GM23338 (cell line): ENCODE data around the gene SIRPG. TPM values are rescaled to one million over a fixed set of nuclear protein-coding genes. Genes with fewer than 3 reads are reported as not detected.

Source experiments
- ATAC-seq: fragments of 200-7000 bp; cut with Tn5 transposase; 3 replicates; pipeline ENCODE4 v1.9.1; 2020
- DNase-seq: peaks from one replicate; pipeline ENCODE4 v3.0.0-alpha.2; 2015; ENCODE audit warnings: low spot score
- H2AFZ ChIP-seq: fragments of 200-600 bp; sonication (generic); 2 replicates; pipeline ENCODE4 v1.8.0; 2016; ENCODE audit warnings: antibody characterized with exemption, mild to moderate bottlenecking, moderate library complexity
- H3F3A ChIP-seq: fragments of 200-600 bp; sonication (generic); replicated peaks from 2 replicates; pipeline ENCODE4 v1.8.0; 2017; ENCODE audit warnings: antibody characterized with exemption, mixed run types, low read depth
- H3K27ac ChIP-seq: fragments of 200-600 bp; sonication (generic); 2 replicates; pipeline ENCODE4 v1.6.1; 2016; ENCODE audit warnings: low read depth
- H3K27me3 ChIP-seq: fragments of 200-600 bp; sonication (generic); 2 replicates; pipeline ENCODE4 v1.8.0; 2016; ENCODE audit warnings: mild to moderate bottlenecking, mixed run types, moderate library complexity; ENCODE audit not compliant: insufficient read depth
- H3K36me3 ChIP-seq: fragments of 200-600 bp; sonication (generic); 2 replicates; pipeline ENCODE4 v1.8.0; 2016; ENCODE audit warnings: mild to moderate bottlenecking; ENCODE audit not compliant: insufficient read depth
- H3K4me1 ChIP-seq: fragments of 200-600 bp; sonication (generic); 2 replicates; pipeline ENCODE4 v1.8.0; 2016; ENCODE audit warnings: mild to moderate bottlenecking, moderate library complexity; ENCODE audit not compliant: insufficient read depth
- H3K4me2 ChIP-seq: fragments of 200-600 bp; sonication (generic); 2 replicates; pipeline ENCODE4 v1.7.1; 2017; ENCODE audit warnings: mixed run types
- H3K4me3 ChIP-seq: fragments of 200-600 bp; sonication (generic); 2 replicates; pipeline ENCODE4 v1.6.1; 2016; ENCODE audit warnings: mixed run types
- H3K79me2 ChIP-seq: fragments of 200-600 bp; sonication (generic); replicated peaks from 2 replicates; pipeline ENCODE4 v1.8.0; 2017; ENCODE audit warnings: mild to moderate bottlenecking; ENCODE audit not compliant: insufficient read depth
- H3K9me2 ChIP-seq: fragments of 200-600 bp; sonication (generic); 2 replicates; pipeline ENCODE4 v1.8.0; 2017; ENCODE audit not compliant: insufficient read depth
- H4K20me1 ChIP-seq: fragments of 200-600 bp; sonication (generic); replicated peaks from 2 replicates; pipeline ENCODE4 v1.8.0; 2017; ENCODE audit warnings: mild to moderate bottlenecking; ENCODE audit not compliant: insufficient read depth
- H3K27ac Mint-ChIP-seq: 2 replicates; pipeline ENCODE4 v1.8.0; 2020; ENCODE audit warnings: inconsistent platforms, mild to moderate bottlenecking, moderate library complexity, mixed read lengths
- H3K27me3 Mint-ChIP-seq: 3 replicates; pipeline ENCODE4 v1.8.0; 2022; ENCODE audit warnings: low read depth, mild to moderate bottlenecking, moderate library complexity, mixed read lengths, inconsistent platforms; ENCODE audit not compliant: insufficient read depth, poor library complexity
- H3K36me3 Mint-ChIP-seq: 3 replicates; pipeline ENCODE4 v1.8.0; 2021; ENCODE audit warnings: low read depth, mild to moderate bottlenecking, inconsistent platforms, moderate library complexity, mixed read lengths
- H3K4me1 Mint-ChIP-seq: 3 replicates; pipeline ENCODE4 v1.8.0; 2020; ENCODE audit warnings: mild to moderate bottlenecking, inconsistent platforms, mixed read lengths
- H3K4me3 Mint-ChIP-seq: 3 replicates; pipeline ENCODE4 v1.8.0; 2021; ENCODE audit warnings: moderate library complexity, mild to moderate bottlenecking, inconsistent platforms, mixed read lengths
- H3K9me3 Mint-ChIP-seq: 3 replicates; pipeline ENCODE4 v1.8.0; 2020; ENCODE audit warnings: moderate library complexity, mild to moderate bottlenecking, inconsistent platforms, mixed read lengths
- CREB1 ChIP-seq: fragments of 250-450 bp; sonication (Bioruptor Pico); IDR thresholded peaks from 2 replicates; pipeline ENCODE4 v1.5.0; 2020; ENCODE audit warnings: low read depth, mild to moderate bottlenecking, moderate library complexity
- EZH2phosphoT487 ChIP-seq: fragments of 200-600 bp; sonication (generic); IDR thresholded peaks from one replicate; pipeline ENCODE4 v1.8.1; 2018; ENCODE audit warnings: antibody characterized with exemption; ENCODE audit not compliant: unreplicated experiment
- JUNB ChIP-seq: IDR thresholded peaks from one replicate; pipeline ENCODE4 v1.6.1; 2016; ENCODE audit warnings: antibody characterized with exemption; ENCODE audit not compliant: unreplicated experiment
- POLR2AphosphoS5 ChIP-seq: IDR thresholded peaks from 2 replicates; pipeline ENCODE4 v1.6.1; 2016; ENCODE audit warnings: antibody characterized with exemption, low read depth
- STAT1 ChIP-seq: IDR thresholded peaks from one replicate; pipeline ENCODE4 v1.6.1; 2016; ENCODE audit warnings: antibody characterized with exemption; ENCODE audit not compliant: unreplicated experiment
- ZNF114 ChIP-seq: fragments of 250-450 bp; sonication (Bioruptor Pico); IDR thresholded peaks from 2 replicates; pipeline ENCODE4 v1.5.0; 2020; ENCODE audit warnings: mild to moderate bottlenecking, moderate library complexity
- polyA plus RNA-seq: library from polyadenylated mRNA; unstranded; fragments of >200 nt; fragmentation: Nextera tagmentation; extraction: Ambion mirVana; gene quantifications from 2 replicates; pipeline ENCODE4 v1.2.1, GENCODE V29; 2016
- total RNA-seq: library from RNA; depleted of rRNA; stranded (reverse); fragments of >200 nt; shearing (Covaris generic); gene quantifications from 2 replicates; pipeline ENCODE4 v1.2.3, GENCODE V29; 2014
- TF ChIP-seq, protein P1 (sequence below), 2 experiments: fragments of 200-600 bp in 1 of 2; sonication (generic) in 1 of 2; conservative IDR thresholded peaks; 2 replicates each; pipeline versions ENCODE4 v1.5.1 to v1.6.1; 2016 to 2017; ENCODE audit warnings: antibody characterized with exemption in 2 of 2, low read depth in 2 of 2, mild to moderate bottlenecking in 2 of 2, moderate library complexity in 1 of 2
- TF ChIP-seq, protein P2 (sequence below): IDR thresholded peaks from one replicate; pipeline ENCODE4 v1.6.1; 2018; ENCODE audit warnings: antibody characterized with exemption; ENCODE audit not compliant: unreplicated experiment
- TF ChIP-seq, protein P3 (sequence below): IDR thresholded peaks from 2 replicates; pipeline ENCODE4 v1.6.1; 2016; ENCODE audit warnings: antibody characterized with exemption

SIRPG gene
- total and polyA plus RNA-seq, 2 experiments from 2014 or later, result not detected

DNA sequence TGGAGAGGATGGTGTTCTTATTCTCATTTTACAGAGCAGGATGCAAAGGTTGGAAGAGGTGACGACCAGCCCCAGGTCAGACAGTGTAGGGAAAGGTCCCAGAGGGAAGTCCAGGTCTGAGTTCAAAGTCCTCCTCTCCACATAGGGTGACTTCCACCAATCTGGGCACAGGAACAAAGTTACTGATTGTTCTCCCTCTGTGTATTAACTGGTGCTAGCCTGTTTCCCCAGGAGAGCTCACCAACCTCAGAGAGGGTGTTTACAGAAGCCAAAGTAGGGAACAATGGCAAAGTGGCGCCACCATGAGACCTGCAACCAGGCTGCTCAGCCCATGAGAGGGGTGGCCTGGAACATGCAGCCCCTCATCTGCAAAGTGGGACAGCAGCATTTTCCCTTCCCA is 21.0 kb downstream of the SIRPG start:
- H3K4me1 ChIP-seq, result peaks cover 11% of the 10 kb centered on the region
- Mint-ChIP-seq H3K9me3 (peaks cover 10% of the 10 kb centered on the region), H3K36me3 (no peaks in the 10 kb centered on the region), H3K4me1 (peaks cover 24% of the 10 kb centered on the region), H3K27ac (no peak overlapping the region), H3K4me3 (no peak overlapping the region), H3K27me3 (peaks cover 8% of the 10 kb centered on the region)
- no peak overlapping the region for H2AFZ ChIP-seq
- no peaks in the 10 kb centered on the region for H4K20me1 ChIP-seq
- no peaks in the 10 kb centered on the region for H3K79me2 ChIP-seq
- H3F3A ChIP-seq, result no peaks in the 10 kb centered on the region
- DNase-seq, result peak; percentile 21
- H3K36me3 ChIP-seq, result no peaks in the 10 kb centered on the region
- no peaks in the 10 kb centered on the region for H3K27me3 ChIP-seq
- H3K4me2 ChIP-seq, result no peak overlapping the region
- TF ChIP-seq CREB1 (CRISPR knock-in tag), result no peak
- TF ChIP-seq ZNF114, result no peak
- no peak for TF ChIP-seq JUNB
- TF ChIP-seq, protein P1, sequence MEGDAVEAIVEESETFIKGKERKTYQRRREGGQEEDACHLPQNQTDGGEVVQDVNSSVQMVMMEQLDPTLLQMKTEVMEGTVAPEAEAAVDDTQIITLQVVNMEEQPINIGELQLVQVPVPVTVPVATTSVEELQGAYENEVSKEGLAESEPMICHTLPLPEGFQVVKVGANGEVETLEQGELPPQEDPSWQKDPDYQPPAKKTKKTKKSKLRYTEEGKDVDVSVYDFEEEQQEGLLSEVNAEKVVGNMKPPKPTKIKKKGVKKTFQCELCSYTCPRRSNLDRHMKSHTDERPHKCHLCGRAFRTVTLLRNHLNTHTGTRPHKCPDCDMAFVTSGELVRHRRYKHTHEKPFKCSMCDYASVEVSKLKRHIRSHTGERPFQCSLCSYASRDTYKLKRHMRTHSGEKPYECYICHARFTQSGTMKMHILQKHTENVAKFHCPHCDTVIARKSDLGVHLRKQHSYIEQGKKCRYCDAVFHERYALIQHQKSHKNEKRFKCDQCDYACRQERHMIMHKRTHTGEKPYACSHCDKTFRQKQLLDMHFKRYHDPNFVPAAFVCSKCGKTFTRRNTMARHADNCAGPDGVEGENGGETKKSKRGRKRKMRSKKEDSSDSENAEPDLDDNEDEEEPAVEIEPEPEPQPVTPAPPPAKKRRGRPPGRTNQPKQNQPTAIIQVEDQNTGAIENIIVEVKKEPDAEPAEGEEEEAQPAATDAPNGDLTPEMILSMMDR (conservative IDR thresholded peaks at IDR 0.05; ENCODE audit: low read depth in 2 of 2), result peak in 1 of 2 experiments; percentile 61; a peak in 3 of 4 replicates
- no peak for TF ChIP-seq STAT1
- TF ChIP-seq, protein P2, sequence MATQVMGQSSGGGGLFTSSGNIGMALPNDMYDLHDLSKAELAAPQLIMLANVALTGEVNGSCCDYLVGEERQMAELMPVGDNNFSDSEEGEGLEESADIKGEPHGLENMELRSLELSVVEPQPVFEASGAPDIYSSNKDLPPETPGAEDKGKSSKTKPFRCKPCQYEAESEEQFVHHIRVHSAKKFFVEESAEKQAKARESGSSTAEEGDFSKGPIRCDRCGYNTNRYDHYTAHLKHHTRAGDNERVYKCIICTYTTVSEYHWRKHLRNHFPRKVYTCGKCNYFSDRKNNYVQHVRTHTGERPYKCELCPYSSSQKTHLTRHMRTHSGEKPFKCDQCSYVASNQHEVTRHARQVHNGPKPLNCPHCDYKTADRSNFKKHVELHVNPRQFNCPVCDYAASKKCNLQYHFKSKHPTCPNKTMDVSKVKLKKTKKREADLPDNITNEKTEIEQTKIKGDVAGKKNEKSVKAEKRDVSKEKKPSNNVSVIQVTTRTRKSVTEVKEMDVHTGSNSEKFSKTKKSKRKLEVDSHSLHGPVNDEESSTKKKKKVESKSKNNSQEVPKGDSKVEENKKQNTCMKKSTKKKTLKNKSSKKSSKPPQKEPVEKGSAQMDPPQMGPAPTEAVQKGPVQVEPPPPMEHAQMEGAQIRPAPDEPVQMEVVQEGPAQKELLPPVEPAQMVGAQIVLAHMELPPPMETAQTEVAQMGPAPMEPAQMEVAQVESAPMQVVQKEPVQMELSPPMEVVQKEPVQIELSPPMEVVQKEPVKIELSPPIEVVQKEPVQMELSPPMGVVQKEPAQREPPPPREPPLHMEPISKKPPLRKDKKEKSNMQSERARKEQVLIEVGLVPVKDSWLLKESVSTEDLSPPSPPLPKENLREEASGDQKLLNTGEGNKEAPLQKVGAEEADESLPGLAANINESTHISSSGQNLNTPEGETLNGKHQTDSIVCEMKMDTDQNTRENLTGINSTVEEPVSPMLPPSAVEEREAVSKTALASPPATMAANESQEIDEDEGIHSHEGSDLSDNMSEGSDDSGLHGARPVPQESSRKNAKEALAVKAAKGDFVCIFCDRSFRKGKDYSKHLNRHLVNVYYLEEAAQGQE, result no peak
- TF ChIP-seq, protein P3, sequence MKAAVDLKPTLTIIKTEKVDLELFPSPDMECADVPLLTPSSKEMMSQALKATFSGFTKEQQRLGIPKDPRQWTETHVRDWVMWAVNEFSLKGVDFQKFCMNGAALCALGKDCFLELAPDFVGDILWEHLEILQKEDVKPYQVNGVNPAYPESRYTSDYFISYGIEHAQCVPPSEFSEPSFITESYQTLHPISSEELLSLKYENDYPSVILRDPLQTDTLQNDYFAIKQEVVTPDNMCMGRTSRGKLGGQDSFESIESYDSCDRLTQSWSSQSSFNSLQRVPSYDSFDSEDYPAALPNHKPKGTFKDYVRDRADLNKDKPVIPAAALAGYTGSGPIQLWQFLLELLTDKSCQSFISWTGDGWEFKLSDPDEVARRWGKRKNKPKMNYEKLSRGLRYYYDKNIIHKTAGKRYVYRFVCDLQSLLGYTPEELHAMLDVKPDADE, result no peak
- TF ChIP-seq POLR2AphosphoS5, result no peak
- TF ChIP-seq EZH2phosphoT487, result no peak
- no peak overlapping the region for H3K27ac ChIP-seq
- H3K9me2 ChIP-seq, result peaks cover 6% of the 10 kb centered on the region; the same call in 1 of the 2 replicates
- no peak overlapping the region for H3K4me3 ChIP-seq
- ATAC-seq, result peak; percentile 71
